ENCODE data around the gene CPA1. TPM values are rescaled to one million over a fixed set of nuclear protein-coding genes. Genes with fewer than 3 reads are reported as not detected.

CPA1 gene
- total and polyA plus RNA-seq, 7 experiments from 2014 or later, result not detected

- Mint-ChIP-seq H3K27ac (peak overlapping the region; percentile 78 to 96 (median 88)), H3K4me1 (peaks cover 38 to 90% (median 85%) of the 10 kb centered on the region in 7 donors), H3K27me3 (no peaks in the 10 kb centered on the region), H3K36me3 (peaks cover 0 to 9% (median 0%) of the 10 kb centered on the region in 5 donors), H3K4me3 (peak overlapping the region; percentile 45 to 83 (median 78)), H3K9me3 (no peaks in the 10 kb centered on the region)
- Histone ChIP-seq H3K27me3 (ENCODE audit: control insufficient read depth in 2 of 2, insufficient read depth in 2 of 2, low read length in 2 of 2) (no peaks in the 10 kb centered on the region), H3K27ac (ENCODE audit: low read depth, low read length) (peak overlapping the region; percentile 64), H3K9me3 (ENCODE audit: control insufficient read depth in 2 of 3, low read length in 3 of 3) (no peaks in the 10 kb centered on the region), H3K36me3 (ENCODE audit: control insufficient read depth in 2 of 3, insufficient read depth in 3 of 3, low read length in 3 of 3) (no peaks in the 10 kb centered on the region), H3K4me1 (ENCODE audit: control insufficient read depth in 2 of 2, insufficient read depth in 2 of 2, low read length in 2 of 2) (peaks cover 8 to 79% of the 10 kb centered on the region in 2 donors), H3K4me3 (ENCODE audit: low read length) (peak overlapping the region; percentile 12)
- DNase-seq (peak in 6 of 9 donors; percentile 33 to 51 (median 43)), ATAC-seq (peak; percentile 66)
- ChIA-PET CTCF (interaction anchor here (1.4 kb wide), 1 partner anchor 13 kb away, joined by 4 read pairs; no protein-coding TSS in a partner anchor), POLR2A (interaction anchor here (1.3 to 3.2 kb wide), 6 partner anchors 10 to 25 kb away, joined by 4 to 12 read pairs (median 6); partner anchors contain the start of gene CEP41)
- intact Hi-C loops (cut with micrococcal nuclease), result loop anchor here (1.0 to 10.0 kb wide), 3 partner anchors 9 to 68 kb away; partner anchors contain the start of gene CEP41 (in 1 of the 2)
Measured at GRCh38 chr7:130417213-130417612, 36.9 kb downstream of the CPA1 start.

- H3K4me1 ChIP-seq (ENCODE audit: control insufficient read depth in 2 of 2, insufficient read depth in 2 of 2, low read length in 2 of 2), result peaks cover 8 to 84% of the 10 kb centered on the region in 2 donors
- Mint-ChIP-seq H3K36me3 (peaks cover 0 to 9% (median 0%) of the 10 kb centered on the region in 5 donors), H3K4me1 (peaks cover 38 to 92% (median 90%) of the 10 kb centered on the region in 7 donors), H3K4me3 (peak overlapping the region in 8 of 10 donors; percentile 25 to 83 (median 78)), H3K9me3 (no peaks in the 10 kb centered on the region), H3K27me3 (no peaks in the 10 kb centered on the region), H3K27ac (peak overlapping the region in 8 of 9 donors; percentile 78 to 96 (median 90))
- H3K36me3 ChIP-seq (ENCODE audit: control insufficient read depth in 2 of 3, insufficient read depth in 3 of 3, low read length in 3 of 3), result no peaks in the 10 kb centered on the region
- POLR2A ChIA-PET, result interaction anchor here (0.5 to 3.2 kb wide), 5 partner anchors 9 to 26 kb away, joined by 3 to 12 read pairs (median 6); partner anchors contain the start of gene CEP41
- ATAC-seq (no peak), DNase-seq (no peak)
- H3K27me3 ChIP-seq (ENCODE audit: control insufficient read depth in 2 of 2, insufficient read depth in 2 of 2, low read length in 2 of 2), result no peaks in the 10 kb centered on the region
- H3K9me3 ChIP-seq (ENCODE audit: control insufficient read depth in 2 of 3, low read length in 3 of 3), result no peaks in the 10 kb centered on the region
- H3K4me3 ChIP-seq (ENCODE audit: low read length), result no peak overlapping the region
- intact Hi-C loops (cut with micrococcal nuclease), result loop anchor here in 1 of 2 donors (10.0 kb wide), 1 partner anchor 66 kb away; no protein-coding TSS in a partner anchor
- H3K27ac ChIP-seq (ENCODE audit: low read depth, low read length), result peak overlapping the region; percentile 64
- CTCF ChIA-PET, result no interaction called here
Measured at GRCh38 chr7:130418306-130418705, 38.0 kb downstream of the CPA1 start.

- ATAC-seq (peak; percentile 67), DNase-seq (peak in 5 of 9 donors; percentile 19 to 46 (median 27))
- H3K27ac Mint-ChIP-seq, result peak overlapping the region; percentile 50 to 96 (median 92)
- H3K4me1 ChIP-seq (ENCODE audit: control insufficient read depth in 2 of 2, insufficient read depth in 2 of 2, low read length in 2 of 2), result peaks cover 7 to 71% of the 10 kb centered on the region in 2 donors
- peak overlapping the region; percentile 43 for H3K27ac ChIP-seq (ENCODE audit: low read depth, low read length)
- no peaks in the 10 kb centered on the region for H3K9me3 Mint-ChIP-seq
- intact Hi-C loops (cut with micrococcal nuclease), result loop anchor here (1.0 to 10.0 kb wide), 4 partner anchors 15 to 67 kb away; no protein-coding TSS in a partner anchor
- no peaks in the 10 kb centered on the region for H3K27me3 Mint-ChIP-seq
- H3K4me1 Mint-ChIP-seq, result peaks cover 36 to 88% (median 84%) of the 10 kb centered on the region in 7 donors
- H3K36me3 ChIP-seq (ENCODE audit: control insufficient read depth in 2 of 3, insufficient read depth in 3 of 3, low read length in 3 of 3), result no peaks in the 10 kb centered on the region
- H3K4me3 ChIP-seq (ENCODE audit: low read length), result no peak overlapping the region
- no peaks in the 10 kb centered on the region for H3K9me3 ChIP-seq (ENCODE audit: control insufficient read depth in 2 of 3, low read length in 3 of 3)
- H3K27me3 ChIP-seq (ENCODE audit: control insufficient read depth in 2 of 2, insufficient read depth in 2 of 2, low read length in 2 of 2), result no peaks in the 10 kb centered on the region
- POLR2A ChIA-PET, result interaction anchor here (0.8 to 1.7 kb wide), 4 partner anchors 10 to 25 kb away, joined by 3 to 5 read pairs (median 4); no protein-coding TSS in a partner anchor
- H3K4me3 Mint-ChIP-seq, result peak overlapping the region; percentile 12 to 84 (median 66)
- CTCF ChIA-PET, result interaction anchor here (0.9 kb wide), 1 partner anchor 9 kb away, joined by 3 read pairs; no protein-coding TSS in a partner anchor
- H3K36me3 Mint-ChIP-seq, result peaks cover 0 to 7% (median 0%) of the 10 kb centered on the region in 5 donors
Measured at GRCh38 chr7:130419658-130420057, 39.4 kb downstream of the CPA1 start.

GRCh38 chr7:130420943-130421578, 40.8 kb downstream of the CPA1 start:
- peaks cover 0 to 10% (median 0%) of the 10 kb centered on the region in 5 donors for H3K36me3 Mint-ChIP-seq
- Histone ChIP-seq H3K27me3 (ENCODE audit: control insufficient read depth in 2 of 2, insufficient read depth in 2 of 2, low read length in 2 of 2) (no peaks in the 10 kb centered on the region), H3K4me1 (ENCODE audit: control insufficient read depth in 2 of 2, insufficient read depth in 2 of 2, low read length in 2 of 2) (peaks cover 0 to 69% of the 10 kb centered on the region in 2 donors), H3K4me3 (ENCODE audit: low read length) (no peak overlapping the region), H3K27ac (ENCODE audit: low read depth, low read length) (peak overlapping the region; percentile 23), H3K9me3 (ENCODE audit: control insufficient read depth in 2 of 3, low read length in 3 of 3) (no peaks in the 10 kb centered on the region), H3K36me3 (ENCODE audit: control insufficient read depth in 2 of 3, insufficient read depth in 3 of 3, low read length in 3 of 3) (no peaks in the 10 kb centered on the region)
- H3K4me3 Mint-ChIP-seq, result peak overlapping the region in 7 of 10 donors; percentile 4 to 75 (median 64)
- ATAC-seq, result no peak
- no peaks in the 10 kb centered on the region for H3K27me3 Mint-ChIP-seq
- no peak for DNase-seq
- ChIA-PET POLR2A (interaction anchor here (0.7 to 1.7 kb wide), 4 partner anchors 8 to 28 kb away, joined by 3 to 5 read pairs (median 3); no protein-coding TSS in a partner anchor), CTCF (interaction anchor here (1.5 kb wide), 1 partner anchor 9 kb away, joined by 3 read pairs; no protein-coding TSS in a partner anchor)
- peaks cover 35 to 88% (median 85%) of the 10 kb centered on the region in 7 donors for H3K4me1 Mint-ChIP-seq
- H3K9me3 Mint-ChIP-seq, result no peaks in the 10 kb centered on the region
- intact Hi-C loops (cut with micrococcal nuclease), result loop anchor here in 1 of 2 donors (2.0 kb wide), 1 partner anchor 66 kb away; no protein-coding TSS in a partner anchor
- peak overlapping the region in 5 of 9 donors; percentile 17 to 80 (median 68) for H3K27ac Mint-ChIP-seq

- H3K27ac ChIP-seq (ENCODE audit: low read depth, low read length), result peak overlapping the region; percentile 23
- Mint-ChIP-seq H3K27ac (peak overlapping the region; percentile 6 to 94 (median 68)), H3K27me3 (no peaks in the 10 kb centered on the region), H3K9me3 (no peaks in the 10 kb centered on the region), H3K36me3 (peaks cover 0 to 13% (median 0%) of the 10 kb centered on the region in 5 donors), H3K4me1 (peaks cover 32 to 88% (median 85%) of the 10 kb centered on the region in 7 donors), H3K4me3 (peak overlapping the region in 9 of 10 donors; percentile 10 to 75 (median 64))
- H3K4me3 ChIP-seq (ENCODE audit: low read length), result no peak overlapping the region
- no peaks in the 10 kb centered on the region for H3K36me3 ChIP-seq (ENCODE audit: control insufficient read depth in 2 of 3, insufficient read depth in 3 of 3, low read length in 3 of 3)
- ChIA-PET CTCF (interaction anchor here (1.5 kb wide), 1 partner anchor 9 kb away, joined by 3 read pairs; no protein-coding TSS in a partner anchor), POLR2A (interaction anchor here (0.7 to 1.3 kb wide), 3 partner anchors 8 to 27 kb away, joined by 3 read pairs; no protein-coding TSS in a partner anchor)
- DNase-seq, result no peak
- no peaks in the 10 kb centered on the region for H3K9me3 ChIP-seq (ENCODE audit: control insufficient read depth in 2 of 3, low read length in 3 of 3)
- intact Hi-C loops (cut with micrococcal nuclease), result loop anchor here in 1 of 2 donors (2.0 kb wide), 1 partner anchor 65 kb away; no protein-coding TSS in a partner anchor
- H3K4me1 ChIP-seq (ENCODE audit: control insufficient read depth in 2 of 2, insufficient read depth in 2 of 2, low read length in 2 of 2), result peaks cover 0 to 68% of the 10 kb centered on the region in 2 donors
- ATAC-seq, result no peak
- no peaks in the 10 kb centered on the region for H3K27me3 ChIP-seq (ENCODE audit: control insufficient read depth in 2 of 2, insufficient read depth in 2 of 2, low read length in 2 of 2)
Measured at GRCh38 chr7:130421684-130422083, 41.4 kb downstream of the CPA1 start.

- Mint-ChIP-seq H3K36me3 (peaks cover 0 to 13% (median 0%) of the 10 kb centered on the region in 5 donors), H3K27me3 (no peaks in the 10 kb centered on the region), H3K9me3 (no peaks in the 10 kb centered on the region), H3K4me1 (peaks cover 32 to 83% (median 74%) of the 10 kb centered on the region in 7 donors), H3K4me3 (peak overlapping the region in 1 of 10 donors; percentile 3), H3K27ac (peak overlapping the region in 1 of 9 donors; percentile 36)
- no peaks in the 10 kb centered on the region for H3K9me3 ChIP-seq (ENCODE audit: control insufficient read depth in 2 of 3, low read length in 3 of 3)
- DNase-seq (no peak), ATAC-seq (no peak)
- no peak overlapping the region for H3K27ac ChIP-seq (ENCODE audit: low read depth, low read length)
- intact Hi-C loops (cut with micrococcal nuclease), result no loop called here
- POLR2A ChIA-PET, result interaction anchor here (0.9 to 1.4 kb wide), 2 partner anchors 14 to 17 kb away, joined by 3 to 5 read pairs; partner anchors contain the start of gene CEP41
- no peaks in the 10 kb centered on the region for H3K27me3 ChIP-seq (ENCODE audit: control insufficient read depth in 2 of 2, insufficient read depth in 2 of 2, low read length in 2 of 2)
- peaks cover 0 to 56% of the 10 kb centered on the region in 2 donors for H3K4me1 ChIP-seq (ENCODE audit: control insufficient read depth in 2 of 2, insufficient read depth in 2 of 2, low read length in 2 of 2)
- CTCF ChIA-PET, result no interaction called here
- H3K36me3 ChIP-seq (ENCODE audit: control insufficient read depth in 2 of 3, insufficient read depth in 3 of 3, low read length in 3 of 3), result no peaks in the 10 kb centered on the region
- H3K4me3 ChIP-seq (ENCODE audit: low read length), result no peak overlapping the region
Measured at GRCh38 chr7:130423501-130424037, 43.3 kb downstream of the CPA1 start.
